HG02623 (cell line): ENCODE measurements around the gene MKS1.

ENCODE experiments used
- ATAC-seq: cut with Tn5 transposase; IDR thresholded peaks from one replicate; pipeline ENCODE4 v1.9.1; 2021; ENCODE audit warnings: moderate library complexity; ENCODE audit not compliant: unreplicated experiment

The MKS1 gene

GRCh38 chr17:58170622-58171021 lies 48.4 kb downstream of the MKS1 start:
- ATAC-seq, result no peak

GRCh38 chr17:58166682-58167081 lies 52.4 kb downstream of the MKS1 start, which contains the start of gene OR4D2:
TSS of gene OR4D2 (plus strand) at chr17:58166982. CDS start at chr17:58169656, 2,674 bp downstream.
- ATAC-seq, result no peak

GRCh38 chr17:58165981-58166380 lies 53.1 kb downstream of the MKS1 start:
- ATAC-seq, result no peak

- ATAC-seq, result no peak
These were observed 57.5 kb downstream of the MKS1 start for GRCh38 chr17:58161566-58161965.

- no peak for ATAC-seq
These were observed 60.9 kb downstream of the MKS1 start for GRCh38 chr17:58158181-58158580.

- ATAC-seq, result no peak
These were observed 61.9 kb downstream of the MKS1 start for GRCh38 chr17:58156839-58157803.
